Caco-2 (cell line): ENCODE measurements around the gene SH2D6. TPM values are rescaled to one million over a fixed set of nuclear protein-coding genes. Genes with fewer than 3 reads are reported as not detected.
"Not testable (repeated sequence)": the region's sequence is repeated elsewhere in the genome, so short reads cannot be mapped to it uniquely, and the experiment has no call there.

ENCODE experiments used
- BruUV-seq: library from RNA; stranded (reverse); fragments of 400-500 nt; replicated peaks from 2 replicates; lab custom pipeline; 2021; lab: Mats Ljungman, UMichigan
- CTCF ChIA-PET: fragments of 300-600 bp; sonication (Branson Sonifier 250); formaldehyde crosslinking; loops from one replicate; lab custom pipeline; 2022; ENCODE audit warnings: antibody characterized with exemption; lab: Charles Lee
- POLR2A ChIA-PET: fragments of 300-600 bp; sonication (Branson Sonifier 250); formaldehyde crosslinking; loops from one replicate; lab custom pipeline; 2022; ENCODE audit warnings: antibody characterized with exemption; lab: Charles Lee
- DNase-seq, 2 experiments: peaks; one replicate each; pipeline versions ENCODE4 v3.0.0 to v3.0.0-alpha.2; 2020 to 2022
- H3K27me3 ChIP-seq: replicated peaks from 2 replicates; pipeline ENCODE4 v1.6.0; 2011; ENCODE audit warnings: low read length; ENCODE audit not compliant: control insufficient read depth, insufficient read depth
- H3K36me3 ChIP-seq: 2 replicates; pipeline ENCODE4 v1.5.1; 2011; ENCODE audit warnings: low read length; ENCODE audit not compliant: control insufficient read depth, insufficient read depth
- H3K4me1 ChIP-seq: fragments of 250-450 bp; sonication (Bioruptor Pico); 2 replicates; pipeline ENCODE4 v1.5.1; 2020; ENCODE audit warnings: mild to moderate bottlenecking
- H3K4me3 ChIP-seq: 2 replicates; pipeline ENCODE4 v1.5.1; 2011; ENCODE audit warnings: low read depth, mild to moderate bottlenecking, control low read depth, low read length
- H3K9me3 ChIP-seq: fragments of 250-450 bp; sonication (Bioruptor Pico); 2 replicates; pipeline ENCODE4 v1.5.1; 2020; ENCODE audit warnings: mild to moderate bottlenecking, moderate library complexity
- H3K27ac Mint-ChIP-seq: one replicate; pipeline ENCODE4 v1.8.0; 2022; ENCODE audit warnings: mixed read lengths; ENCODE audit not compliant: unreplicated experiment
- H3K27me3 Mint-ChIP-seq: one replicate; pipeline ENCODE4 v1.8.0; 2022; ENCODE audit warnings: mixed read lengths; ENCODE audit not compliant: insufficient read depth, unreplicated experiment
- H3K36me3 Mint-ChIP-seq: one replicate; pipeline ENCODE4 v1.8.0; 2022; ENCODE audit warnings: mild to moderate bottlenecking, mixed read lengths; ENCODE audit not compliant: insufficient read depth, unreplicated experiment
- H3K4me1 Mint-ChIP-seq: one replicate; pipeline ENCODE4 v1.8.0; 2022; ENCODE audit warnings: low read depth, mixed read lengths; ENCODE audit not compliant: unreplicated experiment
- H3K4me3 Mint-ChIP-seq: one replicate; pipeline ENCODE4 v1.8.0; 2022; ENCODE audit warnings: mild to moderate bottlenecking, moderate library complexity, mixed read lengths; ENCODE audit not compliant: unreplicated experiment
- H3K9me3 Mint-ChIP-seq: one replicate; pipeline ENCODE4 v1.8.0; 2022; ENCODE audit warnings: mixed read lengths; ENCODE audit not compliant: unreplicated experiment
- CTCF ChIP-seq, 2 experiments: fragments of 200-600 bp in 1 of 2; IDR thresholded peaks; 1 replicate in 1 of 2; 2 replicates in 1 of 2; pipeline versions ENCODE4 v1.5.1 to v1.8.0; 2011 to 2022; ENCODE audit warnings: antibody characterized with exemption in 1 of 2, control low read depth in 1 of 2, inconsistent platforms in 1 of 2, low read depth in 1 of 2, low read length in 1 of 2, mild to moderate bottlenecking in 1 of 2, moderate library complexity in 1 of 2; ENCODE audit not compliant: insufficient read depth in 1 of 2, severe bottlenecking in 1 of 2, unreplicated experiment in 1 of 2
- intact Hi-C: fragments of 100-400 bp; cut with micrococcal nuclease; formaldehyde crosslinking; loops from one replicate; pipeline ENCODE4 v1.10.0; 2022; ENCODE audit not compliant: unreplicated experiment
- total RNA-seq: library from RNA; stranded (reverse); gene quantifications from 2 replicates; pipeline ENCODE4 v1.2.3, GENCODE V29; 2022

SH2D6 gene
- total RNA-seq, 1 experiment from 2014 or later = 0.88 TPM

GRCh38 chr2:85378257-85378656 is 40.3 kb upstream of the SH2D6 start:
- H3K9me3 ChIP-seq = no peaks in the 10 kb centered on the region
- ChIA-PET POLR2A (no interaction called here), CTCF (no interaction called here)
- H3K27me3 Mint-ChIP-seq = no peaks in the 10 kb centered on the region
- BruUV-seq = no TSS peak
- no peak overlapping the region for H3K27ac Mint-ChIP-seq
- no peaks in the 10 kb centered on the region for H3K9me3 Mint-ChIP-seq
- no peak overlapping the region for H3K4me3 Mint-ChIP-seq
- no peaks in the 10 kb centered on the region for H3K4me1 ChIP-seq
- intact Hi-C loops = no loop called here
- H3K36me3 Mint-ChIP-seq = no peaks in the 10 kb centered on the region
- no peaks in the 10 kb centered on the region for H3K4me1 Mint-ChIP-seq
- no peaks in the 10 kb centered on the region for H3K27me3 ChIP-seq
- no peak for DNase-seq
- no peaks in the 10 kb centered on the region for H3K36me3 ChIP-seq
- no peak overlapping the region for H3K4me3 ChIP-seq
- TF ChIP-seq CTCF (IDR thresholded peaks at IDR 0.05; ENCODE audit: insufficient read depth in 1 of 2, low read depth in 1 of 2, low read length in 1 of 2, severe bottlenecking in 1 of 2, unreplicated experiment in 1 of 2) = no peak

GRCh38 chr2:85380048-85380447 is 38.5 kb upstream of the SH2D6 start:
- CTCF ChIA-PET = no interaction called here
- H3K36me3 Mint-ChIP-seq = no peaks in the 10 kb centered on the region
- no TSS peak for BruUV-seq

GRCh38 chr2:85383151-85383550 is 35.4 kb upstream of the SH2D6 start:
- H3K4me1 Mint-ChIP-seq, H3K4me3 ChIP-seq, BruUV-seq, H3K27me3 ChIP-seq, H3K9me3 Mint-ChIP-seq, H3K4me1 ChIP-seq, H3K36me3 ChIP-seq, H3K36me3 Mint-ChIP-seq, H3K4me3 Mint-ChIP-seq, intact Hi-C loops, H3K27ac Mint-ChIP-seq, DNase-seq, H3K9me3 ChIP-seq, H3K27me3 Mint-ChIP-seq: not testable (repeated sequence)
- ChIA-PET CTCF (interaction anchor here (0.7 kb wide), 2 partner anchors 38 to 86 kb away, joined by 5 to 7 read pairs; no protein-coding TSS in a partner anchor), POLR2A (interaction anchor here (0.6 kb wide), 1 partner anchor 173 kb away, joined by 3 read pairs; no protein-coding TSS in a partner anchor)

More at GRCh38 chr2:85380048-85380447, 38.5 kb upstream of the SH2D6 start:
- DNase-seq = no peak
- H3K27me3 Mint-ChIP-seq = no peaks in the 10 kb centered on the region
- H3K36me3 ChIP-seq = no peaks in the 10 kb centered on the region
- H3K4me3 ChIP-seq = no peak overlapping the region
- no peak overlapping the region for H3K27ac Mint-ChIP-seq
- TF ChIP-seq CTCF (IDR thresholded peaks at IDR 0.05; ENCODE audit: insufficient read depth in 1 of 2, low read depth in 1 of 2, low read length in 1 of 2, severe bottlenecking in 1 of 2, unreplicated experiment in 1 of 2) = no peak
- intact Hi-C loops = no loop called here
- no peak overlapping the region for H3K4me3 Mint-ChIP-seq
- no peaks in the 10 kb centered on the region for H3K27me3 ChIP-seq
- no peaks in the 10 kb centered on the region for H3K4me1 Mint-ChIP-seq
- H3K9me3 Mint-ChIP-seq = no peaks in the 10 kb centered on the region
- H3K4me1 ChIP-seq = no peaks in the 10 kb centered on the region
- POLR2A ChIA-PET = no interaction called here
- H3K9me3 ChIP-seq = no peaks in the 10 kb centered on the region

- H3K9me3 ChIP-seq = no peaks in the 10 kb centered on the region
- H3K36me3 Mint-ChIP-seq = peaks cover 8% of the 10 kb centered on the region
- no peaks in the 10 kb centered on the region for H3K9me3 Mint-ChIP-seq
- POLR2A ChIA-PET = no interaction called here
- no peaks in the 10 kb centered on the region for H3K27me3 Mint-ChIP-seq
- H3K36me3 ChIP-seq = no peaks in the 10 kb centered on the region
- no peaks in the 10 kb centered on the region for H3K4me1 ChIP-seq
- H3K4me1 Mint-ChIP-seq = no peaks in the 10 kb centered on the region
- DNase-seq = no peak
- no peaks in the 10 kb centered on the region for H3K27me3 ChIP-seq
- CTCF ChIA-PET = no interaction called here
- intact Hi-C loops = no loop called here
- TF ChIP-seq CTCF (IDR thresholded peaks at IDR 0.05; ENCODE audit: insufficient read depth in 1 of 2, low read depth in 1 of 2, low read length in 1 of 2, severe bottlenecking in 1 of 2, unreplicated experiment in 1 of 2) = no peak
- no peak overlapping the region for H3K4me3 ChIP-seq
- no peak overlapping the region for H3K27ac Mint-ChIP-seq
- no peak overlapping the region for H3K4me3 Mint-ChIP-seq
- BruUV-seq = no TSS peak
Measured at GRCh38 chr2:85383850-85384249, 34.7 kb upstream of the SH2D6 start.
